ENCODE results near the gene STIM1.

Gene STIM1

GRCh38 chr11:3854660-3854976 is 846 bp upstream of the STIM1 start:
- Histone ChIP-seq H3K27ac (ENCODE audit: low read depth, low read length) (peak overlapping the region; percentile 85), H3K9me2 (replicated peaks; ENCODE audit: control insufficient read depth, low read length) (no peaks in the 10 kb centered on the region), H3K9me3 (ENCODE audit: control insufficient read depth, insufficient read depth, low read length) (no peaks in the 10 kb centered on the region), H4K20me1 (ENCODE audit: control insufficient read depth, insufficient read depth, low read depth, low read length) (no peaks in the 10 kb centered on the region), H3K4me1 (ENCODE audit: control insufficient read depth, low read length) (peaks cover 60% of the 10 kb centered on the region), H3K27me3 (ENCODE audit: control insufficient read depth, low read length) (no peaks in the 10 kb centered on the region), H3K79me2 (ENCODE audit: control insufficient read depth, low read length) (peaks cover 39% of the 10 kb centered on the region), H3K4me2 (ENCODE audit: low read length) (peak overlapping the region; percentile 84), H3F3A (ENCODE audit: control insufficient read depth, insufficient read depth) (no peaks in the 10 kb centered on the region), H3K4me3 (ENCODE audit: low read length) (peak overlapping the region; percentile 86), H3K36me3 (ENCODE audit: control insufficient read depth, low read length) (no peaks in the 10 kb centered on the region)
- TF ChIP-seq CTCF (IDR thresholded peaks at IDR 0.05; ENCODE audit: low read depth, low read length, poor library complexity, severe bottlenecking) (no peak), EZH2phosphoT487 (IDR thresholded peaks at IDR 0.05; ENCODE audit: borderline replicate concordance, low read length) (no peak)

- Histone ChIP-seq H3K79me2 (ENCODE audit: control insufficient read depth, low read length) (peaks cover 50% of the 10 kb centered on the region), H3K4me2 (ENCODE audit: low read length) (peak overlapping the region; percentile 84), H3K27me3 (ENCODE audit: control insufficient read depth, low read length) (no peaks in the 10 kb centered on the region), H3K9me3 (ENCODE audit: control insufficient read depth, insufficient read depth, low read length) (no peaks in the 10 kb centered on the region), H3K27ac (ENCODE audit: low read depth, low read length) (no peak overlapping the region; the same call in 1 of the 2 replicates), H3F3A (ENCODE audit: control insufficient read depth, insufficient read depth) (no peaks in the 10 kb centered on the region), H4K20me1 (ENCODE audit: control insufficient read depth, insufficient read depth, low read depth, low read length) (no peaks in the 10 kb centered on the region), H3K4me3 (ENCODE audit: low read length) (peak overlapping the region; percentile 86), H3K36me3 (ENCODE audit: control insufficient read depth, low read length) (no peaks in the 10 kb centered on the region), H3K4me1 (ENCODE audit: control insufficient read depth, low read length) (peaks cover 73% of the 10 kb centered on the region), H3K9me2 (replicated peaks; ENCODE audit: control insufficient read depth, low read length) (no peaks in the 10 kb centered on the region)
- no peak for TF ChIP-seq CTCF (IDR thresholded peaks at IDR 0.05; ENCODE audit: low read depth, low read length, poor library complexity, severe bottlenecking)
- TF ChIP-seq EZH2phosphoT487 (IDR thresholded peaks at IDR 0.05; ENCODE audit: borderline replicate concordance, low read length), result no peak
Observed at GRCh38 chr11:3855808-3856491, 486 bp downstream of the STIM1 start.

GRCh38 chr11:3856856-3857553 is 1.5 kb downstream of the STIM1 start:
- Histone ChIP-seq H3F3A (ENCODE audit: control insufficient read depth, insufficient read depth) (no peaks in the 10 kb centered on the region), H3K9me2 (replicated peaks; ENCODE audit: control insufficient read depth, low read length) (no peaks in the 10 kb centered on the region), H3K36me3 (ENCODE audit: control insufficient read depth, low read length) (no peaks in the 10 kb centered on the region), H3K4me1 (ENCODE audit: control insufficient read depth, low read length) (peaks cover 82% of the 10 kb centered on the region), H3K4me2 (ENCODE audit: low read length) (peak overlapping the region; percentile 84), H3K27me3 (ENCODE audit: control insufficient read depth, low read length) (no peaks in the 10 kb centered on the region), H3K27ac (ENCODE audit: low read depth, low read length) (no peak overlapping the region), H3K79me2 (ENCODE audit: control insufficient read depth, low read length) (peaks cover 55% of the 10 kb centered on the region), H3K4me3 (ENCODE audit: low read length) (peak overlapping the region; percentile 86), H3K9me3 (ENCODE audit: control insufficient read depth, insufficient read depth, low read length) (no peaks in the 10 kb centered on the region), H4K20me1 (ENCODE audit: control insufficient read depth, insufficient read depth, low read depth, low read length) (no peaks in the 10 kb centered on the region)
- TF ChIP-seq CTCF (IDR thresholded peaks at IDR 0.05; ENCODE audit: low read depth, low read length, poor library complexity, severe bottlenecking) (no peak), EZH2phosphoT487 (IDR thresholded peaks at IDR 0.05; ENCODE audit: borderline replicate concordance, low read length) (no peak)
